Measurements from ENCODE around the gene PEA15. TPM values are rescaled to one million over a fixed set of nuclear protein-coding genes. Genes with fewer than 3 reads are reported as not detected.
A peak's percentile ranks its signal among the peaks of the same experiment; 100 is the strongest.

PEA15 gene
- polyA plus RNA-seq, 4 donors = 15.2 to 116 (median 47.9) TPM

DNA sequence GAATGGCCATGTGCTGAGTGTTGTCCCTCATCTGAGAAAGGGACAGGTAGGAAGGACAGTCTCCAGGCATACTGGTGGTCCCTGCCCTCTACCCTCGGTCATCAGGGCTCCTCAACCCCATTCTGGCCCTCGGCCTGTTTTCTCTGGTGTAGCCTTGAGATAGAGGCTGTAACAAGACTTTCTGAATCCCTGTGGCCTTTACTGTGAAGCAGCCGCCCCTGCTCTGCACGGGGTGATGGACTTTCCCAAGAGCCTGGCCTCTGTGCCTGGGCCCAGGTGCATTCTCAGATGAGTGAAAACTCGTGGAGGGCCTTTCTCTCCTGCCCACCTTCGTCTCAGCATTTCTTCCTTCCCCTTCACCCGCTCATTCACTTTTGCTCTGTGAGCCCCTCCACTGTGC lies 17.8 kb upstream of the PEA15 start:
- FAIRE-seq (no peak), DNase-seq (no peak)
- no peaks in the 10 kb centered on the region for H3K36me3 ChIP-seq (ENCODE audit: control insufficient read depth in 3 of 3, insufficient read depth in 2 of 3, low read depth in 1 of 3, low read length in 3 of 3)
- WGBS, 3 donors = 61 to 80% (median 67%) methylated on average over 7 of the region's 7 CpGs
- no peak overlapping the region for H3K4me3 ChIP-seq (ENCODE audit: low read depth in 1 of 3, low read length in 3 of 3)
- no peak overlapping the region for H3K27ac ChIP-seq (ENCODE audit: low read depth in 1 of 3, low read length in 2 of 3)
- H3K4me1 ChIP-seq (ENCODE audit: control insufficient read depth in 3 of 3, insufficient read depth in 2 of 3, low read depth in 1 of 3, low read length in 2 of 3) = peaks cover 0 to 3% (median 0%) of the 10 kb centered on the region in 3 donors
- H3K27me3 ChIP-seq (ENCODE audit: control insufficient read depth in 3 of 3, insufficient read depth in 3 of 3, low read length in 3 of 3) = no peaks in the 10 kb centered on the region
- H3K9me3 ChIP-seq (ENCODE audit: control insufficient read depth in 2 of 2, insufficient read depth in 1 of 2, low read depth in 1 of 2, low read length in 1 of 2) = no peaks in the 10 kb centered on the region

- no peak overlapping the region for H3K4me3 ChIP-seq (ENCODE audit: low read depth in 1 of 3, low read length in 3 of 3)
- no peaks in the 10 kb centered on the region for H3K27me3 ChIP-seq (ENCODE audit: control insufficient read depth in 3 of 3, insufficient read depth in 3 of 3, low read length in 3 of 3)
- peaks cover 0 to 12% (median 0%) of the 10 kb centered on the region in 3 donors for H3K4me1 ChIP-seq (ENCODE audit: control insufficient read depth in 3 of 3, insufficient read depth in 2 of 3, low read depth in 1 of 3, low read length in 2 of 3)
- FAIRE-seq (no peak), DNase-seq (no peak)
- WGBS, 3 donors = 82 to 87% (median 85%) methylated on average over 7 of the region's 7 CpGs
- no peaks in the 10 kb centered on the region for H3K9me3 ChIP-seq (ENCODE audit: control insufficient read depth in 2 of 2, insufficient read depth in 1 of 2, low read depth in 1 of 2, low read length in 1 of 2)
- H3K27ac ChIP-seq (ENCODE audit: low read depth in 1 of 3, low read length in 2 of 3) = no peak overlapping the region
- H3K36me3 ChIP-seq (ENCODE audit: control insufficient read depth in 3 of 3, insufficient read depth in 2 of 3, low read depth in 1 of 3, low read length in 3 of 3) = no peaks in the 10 kb centered on the region
Observed at GRCh38 chr1:160188341-160188740, 16.8 kb upstream of the PEA15 start.

DNA sequence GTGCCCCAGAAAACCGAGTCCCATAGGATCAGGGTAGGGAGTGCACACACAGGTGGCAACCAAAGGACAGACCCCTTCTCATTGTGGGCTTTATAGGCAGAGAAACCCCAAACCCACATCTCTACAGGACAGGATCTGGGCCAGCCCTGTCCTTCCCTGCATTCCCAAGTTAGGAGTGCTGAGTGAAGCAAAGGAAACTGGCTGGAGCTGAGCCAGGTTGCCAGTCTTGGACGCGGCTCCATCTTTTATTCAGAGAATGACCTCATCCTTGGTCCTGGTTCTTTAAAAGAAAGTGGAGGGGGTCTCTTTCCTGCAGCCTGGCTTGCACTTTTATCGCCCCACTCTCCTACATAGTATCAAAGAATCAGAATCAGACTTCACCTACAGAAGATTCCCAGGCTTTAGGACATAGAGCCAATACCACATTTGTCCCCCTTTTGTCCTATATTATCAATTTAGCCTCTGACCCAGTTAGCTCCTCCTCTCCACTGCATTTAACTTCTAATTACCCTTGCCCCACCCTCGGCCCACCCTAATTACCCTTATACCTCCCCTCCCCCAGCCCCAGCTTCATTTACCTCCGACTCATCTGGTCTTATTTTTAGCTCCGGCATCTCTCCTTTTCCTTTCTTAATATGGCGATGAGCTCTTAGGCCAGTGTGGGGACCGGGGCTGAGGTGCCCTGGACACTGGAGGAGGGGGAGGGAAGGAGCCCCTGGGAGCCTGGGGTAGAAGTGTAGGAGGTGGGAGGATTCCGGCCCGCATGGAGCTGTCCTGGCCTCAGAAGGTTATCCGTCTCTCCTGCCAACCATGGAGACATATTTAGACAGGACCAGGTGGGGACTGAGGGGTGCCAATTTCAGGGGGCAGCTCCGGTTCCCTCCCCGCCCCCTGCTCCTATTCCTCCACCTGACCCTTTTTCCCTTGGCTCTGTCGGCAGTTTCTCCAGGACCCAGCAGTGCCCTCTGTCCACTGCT lies 15.2 kb upstream of the PEA15 start, which contains the start of gene CASQ1:
Gene CASQ1 (plus strand): TSS at position 927 of the 977 bp plus-strand sequence. CDS start 177 bp downstream, outside the sequence.
- H3K27ac ChIP-seq (ENCODE audit: low read depth in 1 of 3, low read length in 2 of 3) = no peak within 1 kb of the TSS
- no peak for FAIRE-seq
- no peaks in the 10 kb centered on the region for H3K36me3 ChIP-seq (ENCODE audit: control insufficient read depth in 3 of 3, insufficient read depth in 2 of 3, low read depth in 1 of 3, low read length in 3 of 3)
- no peak within 1 kb of the TSS for H3K4me3 ChIP-seq (ENCODE audit: low read depth in 1 of 3, low read length in 3 of 3)
- peaks cover 0 to 18% (median 0%) of the 10 kb centered on the region in 3 donors for H3K4me1 ChIP-seq (ENCODE audit: control insufficient read depth in 3 of 3, insufficient read depth in 2 of 3, low read depth in 1 of 3, low read length in 2 of 3)
- no peaks in the 10 kb centered on the region for H3K9me3 ChIP-seq (ENCODE audit: control insufficient read depth in 2 of 2, insufficient read depth in 1 of 2, low read depth in 1 of 2, low read length in 1 of 2)
- H3K27me3 ChIP-seq (ENCODE audit: control insufficient read depth in 3 of 3, insufficient read depth in 3 of 3, low read length in 3 of 3) = no peaks in the 10 kb centered on the region
- peak in 1 of 2 donors; percentile 15 for DNase-seq
- 54 to 69% (median 68%) methylated on average over 14 to 15 of the region's 15 CpGs for WGBS, 3 donors

- peaks cover 0 to 18% (median 0%) of the 10 kb centered on the region in 3 donors for H3K4me1 ChIP-seq (ENCODE audit: control insufficient read depth in 3 of 3, insufficient read depth in 2 of 3, low read depth in 1 of 3, low read length in 2 of 3)
- H3K4me3 ChIP-seq (ENCODE audit: low read depth in 1 of 3, low read length in 3 of 3) = no peak overlapping the region
- no peak for FAIRE-seq
- no peak for DNase-seq
- H3K27ac ChIP-seq (ENCODE audit: low read depth in 1 of 3, low read length in 2 of 3) = no peak overlapping the region
- no peaks in the 10 kb centered on the region for H3K9me3 ChIP-seq (ENCODE audit: control insufficient read depth in 2 of 2, insufficient read depth in 1 of 2, low read depth in 1 of 2, low read length in 1 of 2)
- no peaks in the 10 kb centered on the region for H3K36me3 ChIP-seq (ENCODE audit: control insufficient read depth in 3 of 3, insufficient read depth in 2 of 3, low read depth in 1 of 3, low read length in 3 of 3)
- WGBS, 3 donors = 65 to 86% (median 84%) methylated on average over 3 of the region's 3 CpGs
- no peaks in the 10 kb centered on the region for H3K27me3 ChIP-seq (ENCODE audit: control insufficient read depth in 3 of 3, insufficient read depth in 3 of 3, low read length in 3 of 3)
Observed at GRCh38 chr1:160191756-160192155, 13.4 kb upstream of the PEA15 start.

DNA sequence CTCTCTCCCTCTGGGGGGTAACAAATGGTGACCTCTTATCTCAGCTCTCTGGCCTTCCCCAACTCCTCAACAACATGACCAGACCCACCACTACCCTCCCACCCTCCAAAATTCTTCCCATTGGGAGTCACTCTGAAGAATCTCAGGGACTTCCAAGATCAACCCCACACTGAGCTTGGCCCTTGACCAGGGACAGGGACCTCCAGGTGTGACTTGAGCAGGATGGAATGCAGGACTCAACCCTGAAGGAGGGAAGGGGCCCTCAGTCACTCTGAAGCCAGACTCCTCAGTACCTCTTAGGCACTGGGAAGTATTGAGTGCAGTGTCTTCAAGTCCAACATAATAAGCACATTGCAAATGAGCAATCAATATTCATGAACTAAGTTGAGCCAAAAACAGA lies 12.9 kb upstream of the PEA15 start:
- Histone ChIP-seq H3K9me3 (ENCODE audit: control insufficient read depth in 2 of 2, insufficient read depth in 1 of 2, low read depth in 1 of 2, low read length in 1 of 2) (no peaks in the 10 kb centered on the region), H3K27me3 (ENCODE audit: control insufficient read depth in 3 of 3, insufficient read depth in 3 of 3, low read length in 3 of 3) (no peaks in the 10 kb centered on the region), H3K4me3 (ENCODE audit: low read depth in 1 of 3, low read length in 3 of 3) (no peak overlapping the region), H3K36me3 (ENCODE audit: control insufficient read depth in 3 of 3, insufficient read depth in 2 of 3, low read depth in 1 of 3, low read length in 3 of 3) (no peaks in the 10 kb centered on the region), H3K27ac (ENCODE audit: low read depth in 1 of 3, low read length in 2 of 3) (no peak overlapping the region), H3K4me1 (ENCODE audit: control insufficient read depth in 3 of 3, insufficient read depth in 2 of 3, low read depth in 1 of 3, low read length in 2 of 3) (peaks cover 0 to 18% (median 0%) of the 10 kb centered on the region in 3 donors)
- DNase-seq (no peak), FAIRE-seq (no peak)

DNA sequence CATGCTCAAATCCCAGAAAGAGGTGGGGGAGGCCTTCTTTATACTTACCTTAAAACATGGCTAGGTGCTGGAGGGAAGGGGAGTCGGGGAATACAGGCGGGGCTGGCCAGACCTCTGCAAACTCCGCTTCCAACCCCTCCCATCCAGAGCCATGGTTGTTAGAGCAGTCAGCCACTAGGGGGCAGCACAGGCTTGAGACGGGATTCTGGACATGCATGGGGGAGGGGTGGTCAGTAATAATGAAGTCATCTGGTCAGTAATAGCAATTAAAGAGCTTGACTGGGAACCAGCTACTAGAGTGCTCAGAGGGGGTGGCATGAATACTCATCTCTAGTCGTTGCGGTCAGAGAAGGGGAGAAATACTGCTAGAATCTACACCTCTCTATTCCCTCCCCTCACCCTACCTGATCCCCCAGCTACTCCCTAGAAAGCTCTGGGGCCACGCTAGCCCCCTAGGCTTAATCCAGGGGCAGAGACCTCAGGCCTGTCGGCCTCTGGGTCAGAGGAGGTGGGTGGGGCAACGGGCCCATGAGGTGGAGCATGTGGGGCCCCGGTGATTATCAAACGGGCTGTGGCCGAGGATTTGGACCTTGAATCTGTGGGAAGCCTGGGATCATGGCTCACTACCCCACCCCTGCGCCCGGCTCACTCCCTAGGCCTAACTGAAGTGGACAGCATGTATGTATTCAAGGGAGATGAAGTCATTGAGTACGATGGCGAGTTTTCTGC lies 11.9 kb upstream of the PEA15 start:
- FAIRE-seq (no peak), DNase-seq (peak; percentile 86 to 89)
- H3K9me3 ChIP-seq (ENCODE audit: control insufficient read depth in 2 of 2, insufficient read depth in 1 of 2, low read depth in 1 of 2, low read length in 1 of 2) = no peaks in the 10 kb centered on the region
- peak overlapping the region in 1 of 3 donors; percentile 1 for H3K4me3 ChIP-seq (ENCODE audit: low read depth in 1 of 3, low read length in 3 of 3)
- H3K27ac ChIP-seq (ENCODE audit: low read depth in 1 of 3, low read length in 2 of 3) = peak overlapping the region in 1 of 3 donors; percentile 66
- peaks cover 0 to 18% (median 0%) of the 10 kb centered on the region in 3 donors for H3K4me1 ChIP-seq (ENCODE audit: control insufficient read depth in 3 of 3, insufficient read depth in 2 of 3, low read depth in 1 of 3, low read length in 2 of 3)
- no peaks in the 10 kb centered on the region for H3K27me3 ChIP-seq (ENCODE audit: control insufficient read depth in 3 of 3, insufficient read depth in 3 of 3, low read length in 3 of 3)
- H3K36me3 ChIP-seq (ENCODE audit: control insufficient read depth in 3 of 3, insufficient read depth in 2 of 3, low read depth in 1 of 3, low read length in 3 of 3) = no peaks in the 10 kb centered on the region
- 9 to 29% (median 17%) methylated on average over 16 of the region's 16 CpGs for WGBS, 3 donors

- Histone ChIP-seq H3K27me3 (ENCODE audit: control insufficient read depth in 3 of 3, insufficient read depth in 3 of 3, low read length in 3 of 3) (no peaks in the 10 kb centered on the region), H3K4me1 (ENCODE audit: control insufficient read depth in 3 of 3, insufficient read depth in 2 of 3, low read depth in 1 of 3, low read length in 2 of 3) (peaks cover 0 to 18% (median 0%) of the 10 kb centered on the region in 3 donors), H3K4me3 (ENCODE audit: low read depth in 1 of 3, low read length in 3 of 3) (no peak overlapping the region), H3K36me3 (ENCODE audit: control insufficient read depth in 3 of 3, insufficient read depth in 2 of 3, low read depth in 1 of 3, low read length in 3 of 3) (no peaks in the 10 kb centered on the region), H3K27ac (ENCODE audit: low read depth in 1 of 3, low read length in 2 of 3) (no peak overlapping the region), H3K9me3 (ENCODE audit: control insufficient read depth in 2 of 2, insufficient read depth in 1 of 2, low read depth in 1 of 2, low read length in 1 of 2) (no peaks in the 10 kb centered on the region)
- no peak for DNase-seq
- no peak for FAIRE-seq
- 87 to 91% (median 89%) methylated on average over 9 of the region's 9 CpGs for WGBS, 3 donors
Observed at GRCh38 chr1:160193832-160194736, 11.1 kb upstream of the PEA15 start.

DNA sequence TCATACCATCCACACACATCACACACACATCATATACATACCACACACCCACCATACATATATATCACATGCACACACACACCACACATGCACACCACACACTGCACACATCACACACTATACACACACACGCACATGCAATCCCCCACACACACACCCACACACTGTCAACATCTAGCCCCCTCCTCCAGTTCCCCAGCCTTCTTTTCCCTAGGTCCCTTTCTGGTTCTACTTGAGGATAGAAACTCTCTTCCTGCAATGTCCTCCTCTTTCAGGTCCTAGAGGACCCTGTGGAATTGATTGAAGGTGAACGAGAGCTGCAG lies 10.5 kb upstream of the PEA15 start:
- H3K4me3 ChIP-seq (ENCODE audit: low read depth in 1 of 3, low read length in 3 of 3) = no peak overlapping the region
- H3K4me1 ChIP-seq (ENCODE audit: control insufficient read depth in 3 of 3, insufficient read depth in 2 of 3, low read depth in 1 of 3, low read length in 2 of 3) = peaks cover 0 to 18% (median 0%) of the 10 kb centered on the region in 3 donors
- WGBS, 3 donors = 77 to 85% (median 80%) methylated on average over 2 of the region's 2 CpGs
- DNase-seq (no peak), FAIRE-seq (no peak)
- no peaks in the 10 kb centered on the region for H3K36me3 ChIP-seq (ENCODE audit: control insufficient read depth in 3 of 3, insufficient read depth in 2 of 3, low read depth in 1 of 3, low read length in 3 of 3)
- no peaks in the 10 kb centered on the region for H3K27me3 ChIP-seq (ENCODE audit: control insufficient read depth in 3 of 3, insufficient read depth in 3 of 3, low read length in 3 of 3)
- no peak overlapping the region for H3K27ac ChIP-seq (ENCODE audit: low read depth in 1 of 3, low read length in 2 of 3)
- H3K9me3 ChIP-seq (ENCODE audit: control insufficient read depth in 2 of 2, insufficient read depth in 1 of 2, low read depth in 1 of 2, low read length in 1 of 2) = no peaks in the 10 kb centered on the region
